KMS-11 (cell line): Measurements from ENCODE around the gene GLRX2.

Source experiments
- H2AFZ ChIP-seq: fragments of 200-600 bp; sonication (generic); 2 replicates; pipeline ENCODE4 v1.6.1; 2016; ENCODE audit warnings: antibody characterized with exemption, mixed run types, low read depth
- H3K27ac ChIP-seq: fragments of 200-600 bp; sonication (generic); 2 replicates; pipeline ENCODE4 v1.6.1; 2016; ENCODE audit warnings: mild to moderate bottlenecking, mixed run types
- H3K27me3 ChIP-seq: fragments of 200-600 bp; sonication (generic); 2 replicates; pipeline ENCODE4 v1.6.1; 2017; ENCODE audit warnings: mild to moderate bottlenecking, low read depth, mixed run types, moderate library complexity; ENCODE audit not compliant: insufficient read depth
- H3K36me3 ChIP-seq: fragments of 200-600 bp; sonication (generic); 2 replicates; pipeline ENCODE4 v1.6.1; 2017; ENCODE audit warnings: mild to moderate bottlenecking, mixed run types; ENCODE audit not compliant: insufficient read depth
- H3K4me1 ChIP-seq: fragments of 200-600 bp; sonication (generic); 2 replicates; pipeline ENCODE4 v1.6.1; 2016; ENCODE audit warnings: mild to moderate bottlenecking, low read depth, mixed run types; ENCODE audit not compliant: poor library complexity, severe bottlenecking
- H3K4me2 ChIP-seq: fragments of 200-600 bp; sonication (generic); 2 replicates; pipeline ENCODE4 v1.7.0; 2016; ENCODE audit warnings: mild to moderate bottlenecking, mixed run types
- H3K4me3 ChIP-seq: fragments of 200-600 bp; sonication (generic); IDR thresholded peaks from 2 replicates; pipeline ENCODE4 v1.6.1; 2017; ENCODE audit warnings: low read depth, low read length, mixed read lengths; ENCODE audit not compliant: insufficient read depth
- H3K79me2 ChIP-seq: fragments of 200-600 bp; sonication (generic); 2 replicates; pipeline ENCODE4 v1.6.1; 2016; ENCODE audit warnings: low read depth, mixed run types; ENCODE audit not compliant: insufficient read depth
- H3K9ac ChIP-seq: fragments of 200-600 bp; sonication (generic); 2 replicates; pipeline ENCODE4 v1.6.1; 2016; ENCODE audit warnings: mild to moderate bottlenecking, mixed run types
- H4K20me1 ChIP-seq: fragments of 200-600 bp; sonication (generic); 2 replicates; pipeline ENCODE4 v1.6.1; 2016; ENCODE audit warnings: mild to moderate bottlenecking, mixed run types; ENCODE audit not compliant: insufficient read depth
- CTCF ChIP-seq: fragments of 200-600 bp; sonication (generic); conservative IDR thresholded peaks from 2 replicates; pipeline ENCODE4 v1.6.1; 2017; ENCODE audit warnings: low read depth, mild to moderate bottlenecking, antibody characterized with exemption, low read length, moderate library complexity, mixed read lengths

The GLRX2 gene

GRCh38 chr1:193066606-193067005, 38.6 kb downstream of the GLRX2 start:
- no peaks in the 10 kb centered on the region for H3K27me3 ChIP-seq
- no peak for TF ChIP-seq CTCF
- H3K9ac ChIP-seq = no peak overlapping the region
- H3K4me2 ChIP-seq = no peak overlapping the region
- no peak overlapping the region for H2AFZ ChIP-seq
- H3K27ac ChIP-seq = no peak overlapping the region
- peaks cover 64% of the 10 kb centered on the region for H3K4me1 ChIP-seq
- H3K36me3 ChIP-seq = no peaks in the 10 kb centered on the region
- H3K4me3 ChIP-seq = no peak overlapping the region
- H3K79me2 ChIP-seq = peaks cover 87% of the 10 kb centered on the region
- 0 out of 2 replicates have a peak, but pooled peaks cover 3% of the 10 kb centered on the region for H4K20me1 ChIP-seq

GRCh38 chr1:193065954-193066353, 39.3 kb downstream of the GLRX2 start:
- Histone ChIP-seq H2AFZ (no peak overlapping the region), H3K27me3 (no peaks in the 10 kb centered on the region), H3K36me3 (no peaks in the 10 kb centered on the region), H3K9ac (no peak overlapping the region), H3K79me2 (peaks cover 89% of the 10 kb centered on the region), H3K4me1 (peaks cover 64% of the 10 kb centered on the region), H3K27ac (no peak overlapping the region), H3K4me3 (no peak overlapping the region), H4K20me1 (0 out of 2 replicates have a peak, but pooled peaks cover 3% of the 10 kb centered on the region), H3K4me2 (no peak overlapping the region)
- no peak for TF ChIP-seq CTCF

GRCh38 chr1:193062698-193063463, 42.3 kb downstream of the GLRX2 start:
- no peak overlapping the region for H3K27ac ChIP-seq
- H3K79me2 ChIP-seq = peaks cover 89% of the 10 kb centered on the region
- no peak overlapping the region for H3K9ac ChIP-seq
- TF ChIP-seq CTCF = no peak
- H3K4me1 ChIP-seq = peaks cover 43% of the 10 kb centered on the region
- no peaks in the 10 kb centered on the region for H3K27me3 ChIP-seq
- no peak overlapping the region for H3K4me3 ChIP-seq
- H4K20me1 ChIP-seq = 0 out of 2 replicates have a peak, but pooled peaks cover 3% of the 10 kb centered on the region
- H2AFZ ChIP-seq = no peak overlapping the region
- no peak overlapping the region for H3K4me2 ChIP-seq
- no peaks in the 10 kb centered on the region for H3K36me3 ChIP-seq

- Histone ChIP-seq H3K27me3 (no peaks in the 10 kb centered on the region), H3K4me1 (peaks cover 54% of the 10 kb centered on the region), H3K9ac (peak overlapping the region; percentile 92; the same call in 1 of the 2 replicates), H2AFZ (no peak overlapping the region), H3K36me3 (no peaks in the 10 kb centered on the region), H3K4me3 (peak overlapping the region; percentile 26), H3K4me2 (peak overlapping the region; percentile 89), H4K20me1 (0 out of 2 replicates have a peak, but pooled peaks cover 3% of the 10 kb centered on the region), H3K79me2 (peaks cover 92% of the 10 kb centered on the region), H3K27ac (peak overlapping the region; percentile 84)
- TF ChIP-seq CTCF = no peak
Measured at GRCh38 chr1:193060938-193061337, 44.3 kb downstream of the GLRX2 start.
